GM23338 (cell line): ENCODE measurements around the gene CNTN3. TPM values are rescaled to one million over a fixed set of nuclear protein-coding genes. Genes with fewer than 3 reads are reported as not detected.
A peak's percentile ranks its signal among the peaks of the same experiment; 100 is the strongest.

Source experiments
- ATAC-seq: fragments of 200-7000 bp; cut with Tn5 transposase; 3 replicates; pipeline ENCODE4 v1.9.1; 2020
- DNase-seq: peaks from one replicate; pipeline ENCODE4 v3.0.0-alpha.2; 2015; ENCODE audit warnings: low spot score
- H2AFZ ChIP-seq: fragments of 200-600 bp; sonication (generic); 2 replicates; pipeline ENCODE4 v1.8.0; 2016; ENCODE audit warnings: antibody characterized with exemption, mild to moderate bottlenecking, moderate library complexity
- H3F3A ChIP-seq: fragments of 200-600 bp; sonication (generic); replicated peaks from 2 replicates; pipeline ENCODE4 v1.8.0; 2017; ENCODE audit warnings: antibody characterized with exemption, mixed run types, low read depth
- H3K27ac ChIP-seq: fragments of 200-600 bp; sonication (generic); 2 replicates; pipeline ENCODE4 v1.6.1; 2016; ENCODE audit warnings: low read depth
- H3K27me3 ChIP-seq: fragments of 200-600 bp; sonication (generic); 2 replicates; pipeline ENCODE4 v1.8.0; 2016; ENCODE audit warnings: mild to moderate bottlenecking, mixed run types, moderate library complexity; ENCODE audit not compliant: insufficient read depth
- H3K36me3 ChIP-seq: fragments of 200-600 bp; sonication (generic); 2 replicates; pipeline ENCODE4 v1.8.0; 2016; ENCODE audit warnings: mild to moderate bottlenecking; ENCODE audit not compliant: insufficient read depth
- H3K4me1 ChIP-seq: fragments of 200-600 bp; sonication (generic); 2 replicates; pipeline ENCODE4 v1.8.0; 2016; ENCODE audit warnings: mild to moderate bottlenecking, moderate library complexity; ENCODE audit not compliant: insufficient read depth
- H3K4me2 ChIP-seq: fragments of 200-600 bp; sonication (generic); 2 replicates; pipeline ENCODE4 v1.7.1; 2017; ENCODE audit warnings: mixed run types
- H3K4me3 ChIP-seq: fragments of 200-600 bp; sonication (generic); 2 replicates; pipeline ENCODE4 v1.6.1; 2016; ENCODE audit warnings: mixed run types
- H3K79me2 ChIP-seq: fragments of 200-600 bp; sonication (generic); replicated peaks from 2 replicates; pipeline ENCODE4 v1.8.0; 2017; ENCODE audit warnings: mild to moderate bottlenecking; ENCODE audit not compliant: insufficient read depth
- H3K9me2 ChIP-seq: fragments of 200-600 bp; sonication (generic); 2 replicates; pipeline ENCODE4 v1.8.0; 2017; ENCODE audit not compliant: insufficient read depth
- H4K20me1 ChIP-seq: fragments of 200-600 bp; sonication (generic); replicated peaks from 2 replicates; pipeline ENCODE4 v1.8.0; 2017; ENCODE audit warnings: mild to moderate bottlenecking; ENCODE audit not compliant: insufficient read depth
- H3K27ac Mint-ChIP-seq: 2 replicates; pipeline ENCODE4 v1.8.0; 2020; ENCODE audit warnings: inconsistent platforms, mild to moderate bottlenecking, moderate library complexity, mixed read lengths
- H3K27me3 Mint-ChIP-seq: 3 replicates; pipeline ENCODE4 v1.8.0; 2022; ENCODE audit warnings: low read depth, mild to moderate bottlenecking, moderate library complexity, mixed read lengths, inconsistent platforms; ENCODE audit not compliant: insufficient read depth, poor library complexity
- H3K36me3 Mint-ChIP-seq: 3 replicates; pipeline ENCODE4 v1.8.0; 2021; ENCODE audit warnings: low read depth, mild to moderate bottlenecking, inconsistent platforms, moderate library complexity, mixed read lengths
- H3K4me1 Mint-ChIP-seq: 3 replicates; pipeline ENCODE4 v1.8.0; 2020; ENCODE audit warnings: mild to moderate bottlenecking, inconsistent platforms, mixed read lengths
- H3K4me3 Mint-ChIP-seq: 3 replicates; pipeline ENCODE4 v1.8.0; 2021; ENCODE audit warnings: moderate library complexity, mild to moderate bottlenecking, inconsistent platforms, mixed read lengths
- H3K9me3 Mint-ChIP-seq: 3 replicates; pipeline ENCODE4 v1.8.0; 2020; ENCODE audit warnings: moderate library complexity, mild to moderate bottlenecking, inconsistent platforms, mixed read lengths
- EZH2phosphoT487 ChIP-seq: fragments of 200-600 bp; sonication (generic); IDR thresholded peaks from one replicate; pipeline ENCODE4 v1.8.1; 2018; ENCODE audit warnings: antibody characterized with exemption; ENCODE audit not compliant: unreplicated experiment
- NANOG ChIP-seq: IDR thresholded peaks from 2 replicates; pipeline ENCODE4 v1.6.1; 2016; ENCODE audit warnings: antibody characterized with exemption, borderline replicate concordance
- POLR2AphosphoS5 ChIP-seq: IDR thresholded peaks from 2 replicates; pipeline ENCODE4 v1.6.1; 2016; ENCODE audit warnings: antibody characterized with exemption, low read depth
- REST ChIP-seq: IDR thresholded peaks from one replicate; pipeline ENCODE4 v1.6.1; 2018; ENCODE audit warnings: antibody characterized with exemption; ENCODE audit not compliant: unreplicated experiment
- ZNF114 ChIP-seq: fragments of 250-450 bp; sonication (Bioruptor Pico); IDR thresholded peaks from 2 replicates; pipeline ENCODE4 v1.5.0; 2020; ENCODE audit warnings: mild to moderate bottlenecking, moderate library complexity
- long read RNA-seq: library from polyadenylated mRNA; unstranded; transcript quantifications from one replicate; pipeline ENCODE4 v2.0.0, GENCODE V29; 2020; ENCODE audit not compliant: unreplicated experiment
- polyA plus RNA-seq: library from polyadenylated mRNA; unstranded; fragments of >200 nt; fragmentation: Nextera tagmentation; extraction: Ambion mirVana; gene quantifications from 2 replicates; pipeline ENCODE4 v1.2.1, GENCODE V29; 2016
- total RNA-seq: library from RNA; depleted of rRNA; stranded (reverse); fragments of >200 nt; shearing (Covaris generic); gene quantifications from 2 replicates; pipeline ENCODE4 v1.2.3, GENCODE V29; 2014; rRNA removed
- TF ChIP-seq, protein P1 (sequence below): fragments of 250-450 bp; sonication (Bioruptor Pico); IDR thresholded peaks from 2 replicates; pipeline ENCODE4 v1.5.0; 2020; ENCODE audit warnings: mild to moderate bottlenecking, moderate library complexity
- TF ChIP-seq, protein P2 (sequence below): IDR thresholded peaks from 2 replicates; pipeline ENCODE4 v1.6.1; 2016; ENCODE audit warnings: antibody characterized with exemption
- TF ChIP-seq, protein P3 (sequence below), 2 experiments: fragments of 200-600 bp in 1 of 2; sonication (generic) in 1 of 2; conservative IDR thresholded peaks; 2 replicates each; pipeline versions ENCODE4 v1.5.1 to v1.6.1; 2016 to 2017; ENCODE audit warnings: antibody characterized with exemption in 2 of 2, low read depth in 2 of 2, mild to moderate bottlenecking in 2 of 2, moderate library complexity in 1 of 2

The CNTN3 gene
- 0.04 and 0.24 TPM in 2 replicates for total RNA-seq
- 0.05 and 0.19 TPM in 2 replicates for polyA plus RNA-seq
- long read RNA-seq, result 0 reads

DNA sequence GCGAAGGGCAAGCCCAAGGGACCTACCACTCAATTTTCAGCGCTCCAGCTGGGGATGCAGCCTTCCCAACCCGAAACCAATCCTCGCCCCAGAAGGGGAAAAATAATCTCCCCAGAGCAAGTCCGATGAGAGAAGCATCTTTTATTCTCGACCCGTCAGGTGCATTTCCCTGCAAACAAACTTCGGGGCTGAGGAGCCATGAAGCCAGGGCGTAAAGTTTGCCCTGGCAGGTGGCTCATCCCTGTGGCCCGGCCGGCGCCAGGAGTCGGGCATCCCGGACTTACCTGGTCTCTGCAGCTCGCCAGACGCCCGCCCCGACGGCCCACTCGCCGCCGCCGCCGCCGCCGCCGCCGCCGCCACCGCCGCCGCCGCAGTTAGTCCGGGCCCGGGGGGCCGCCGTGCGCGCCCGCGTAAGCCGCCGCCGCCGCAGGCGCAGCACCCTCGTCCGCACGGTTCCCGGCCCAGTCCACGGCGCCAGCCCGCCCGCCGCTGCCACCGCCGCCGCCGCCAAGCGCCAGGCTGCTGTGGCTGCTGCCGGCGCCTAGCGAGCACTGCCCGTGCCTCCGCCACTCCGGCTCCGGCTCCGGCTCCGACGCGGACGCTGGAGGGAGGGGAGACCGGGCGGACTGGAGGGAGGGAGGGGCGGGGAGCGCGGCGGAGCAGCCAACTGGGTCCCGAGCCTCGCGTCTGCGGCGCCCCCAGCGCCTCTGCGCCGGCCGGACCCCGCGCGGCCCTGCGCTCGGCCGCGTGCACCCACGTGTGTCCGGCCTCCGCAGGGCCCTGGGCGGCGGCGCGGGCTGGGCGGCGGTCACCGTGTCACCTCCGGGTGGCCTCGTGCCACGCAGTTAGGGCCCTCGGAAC lies at the start of gene CNTN3:
TSS of gene CNTN3 (minus strand) at position 553 of the 861 bp plus-strand sequence. CDS start 93,547 bp downstream, outside the sequence.
- Histone ChIP-seq H3K4me2 (peak within 1 kb of the TSS; percentile 78), H3K79me2 (no peaks in the 10 kb centered on the region), H3K27ac (no peak within 1 kb of the TSS), H3K4me3 (peak within 1 kb of the TSS; percentile 63), H3K36me3 (no peaks in the 10 kb centered on the region), H2AFZ (peak within 1 kb of the TSS; percentile 95), H3F3A (no peaks in the 10 kb centered on the region), H3K4me1 (peaks cover 13% of the 10 kb centered on the region), H3K27me3 (peaks cover 45% of the 10 kb centered on the region), H4K20me1 (no peaks in the 10 kb centered on the region), H3K9me2 (no peaks in the 10 kb centered on the region)
- H3K27me3 Mint-ChIP-seq, result peaks cover 35% of the 10 kb centered on the region
- peak within 1 kb of the TSS; percentile 77 for H3K4me3 Mint-ChIP-seq
- TF ChIP-seq, protein P1, sequence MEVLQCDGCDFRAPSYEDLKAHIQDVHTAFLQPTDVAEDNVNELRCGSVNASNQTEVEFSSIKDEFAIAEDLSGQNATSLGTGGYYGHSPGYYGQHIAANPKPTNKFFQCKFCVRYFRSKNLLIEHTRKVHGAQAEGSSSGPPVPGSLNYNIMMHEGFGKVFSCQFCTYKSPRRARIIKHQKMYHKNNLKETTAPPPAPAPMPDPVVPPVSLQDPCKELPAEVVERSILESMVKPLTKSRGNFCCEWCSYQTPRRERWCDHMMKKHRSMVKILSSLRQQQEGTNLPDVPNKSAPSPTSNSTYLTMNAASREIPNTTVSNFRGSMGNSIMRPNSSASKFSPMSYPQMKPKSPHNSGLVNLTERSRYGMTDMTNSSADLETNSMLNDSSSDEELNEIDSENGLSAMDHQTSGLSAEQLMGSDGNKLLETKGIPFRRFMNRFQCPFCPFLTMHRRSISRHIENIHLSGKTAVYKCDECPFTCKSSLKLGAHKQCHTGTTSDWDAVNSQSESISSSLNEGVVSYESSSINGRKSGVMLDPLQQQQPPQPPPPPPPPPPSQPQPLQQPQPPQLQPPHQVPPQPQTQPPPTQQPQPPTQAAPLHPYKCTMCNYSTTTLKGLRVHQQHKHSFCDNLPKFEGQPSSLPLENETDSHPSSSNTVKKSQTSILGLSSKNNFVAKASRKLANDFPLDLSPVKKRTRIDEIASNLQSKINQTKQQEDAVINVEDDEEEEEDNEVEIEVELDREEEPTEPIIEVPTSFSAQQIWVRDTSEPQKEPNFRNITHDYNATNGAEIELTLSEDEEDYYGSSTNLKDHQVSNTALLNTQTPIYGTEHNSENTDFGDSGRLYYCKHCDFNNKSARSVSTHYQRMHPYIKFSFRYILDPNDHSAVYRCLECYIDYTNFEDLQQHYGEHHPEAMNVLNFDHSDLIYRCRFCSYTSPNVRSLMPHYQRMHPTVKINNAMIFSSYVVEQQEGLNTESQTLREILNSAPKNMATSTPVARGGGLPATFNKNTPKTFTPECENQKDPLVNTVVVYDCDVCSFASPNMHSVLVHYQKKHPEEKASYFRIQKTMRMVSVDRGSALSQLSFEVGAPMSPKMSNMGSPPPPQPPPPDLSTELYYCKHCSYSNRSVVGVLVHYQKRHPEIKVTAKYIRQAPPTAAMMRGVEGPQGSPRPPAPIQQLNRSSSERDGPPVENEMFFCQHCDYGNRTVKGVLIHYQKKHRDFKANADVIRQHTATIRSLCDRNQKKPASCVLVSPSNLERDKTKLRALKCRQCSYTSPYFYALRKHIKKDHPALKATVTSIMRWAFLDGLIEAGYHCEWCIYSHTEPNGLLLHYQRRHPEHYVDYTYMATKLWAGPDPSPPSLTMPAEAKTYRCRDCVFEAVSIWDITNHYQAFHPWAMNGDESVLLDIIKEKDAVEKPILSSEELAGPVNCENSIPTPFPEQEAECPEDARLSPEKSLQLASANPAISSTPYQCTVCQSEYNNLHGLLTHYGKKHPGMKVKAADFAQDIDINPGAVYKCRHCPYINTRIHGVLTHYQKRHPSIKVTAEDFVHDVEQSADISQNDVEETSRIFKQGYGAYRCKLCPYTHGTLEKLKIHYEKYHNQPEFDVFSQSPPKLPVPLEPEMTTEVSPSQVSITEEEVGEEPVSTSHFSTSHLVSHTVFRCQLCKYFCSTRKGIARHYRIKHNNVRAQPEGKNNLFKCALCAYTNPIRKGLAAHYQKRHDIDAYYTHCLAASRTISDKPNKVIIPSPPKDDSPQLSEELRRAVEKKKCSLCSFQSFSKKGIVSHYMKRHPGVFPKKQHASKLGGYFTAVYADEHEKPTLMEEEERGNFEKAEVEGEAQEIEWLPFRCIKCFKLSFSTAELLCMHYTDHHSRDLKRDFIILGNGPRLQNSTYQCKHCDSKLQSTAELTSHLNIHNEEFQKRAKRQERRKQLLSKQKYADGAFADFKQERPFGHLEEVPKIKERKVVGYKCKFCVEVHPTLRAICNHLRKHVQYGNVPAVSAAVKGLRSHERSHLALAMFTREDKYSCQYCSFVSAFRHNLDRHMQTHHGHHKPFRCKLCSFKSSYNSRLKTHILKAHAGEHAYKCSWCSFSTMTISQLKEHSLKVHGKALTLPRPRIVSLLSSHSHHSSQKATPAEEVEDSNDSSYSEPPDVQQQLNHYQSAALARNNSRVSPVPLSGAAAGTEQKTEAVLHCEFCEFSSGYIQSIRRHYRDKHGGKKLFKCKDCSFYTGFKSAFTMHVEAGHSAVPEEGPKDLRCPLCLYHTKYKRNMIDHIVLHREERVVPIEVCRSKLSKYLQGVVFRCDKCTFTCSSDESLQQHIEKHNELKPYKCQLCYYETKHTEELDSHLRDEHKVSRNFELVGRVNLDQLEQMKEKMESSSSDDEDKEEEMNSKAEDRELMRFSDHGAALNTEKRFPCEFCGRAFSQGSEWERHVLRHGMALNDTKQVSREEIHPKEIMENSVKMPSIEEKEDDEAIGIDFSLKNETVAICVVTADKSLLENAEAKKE (CRISPR knock-in tag), result no peak
- TF ChIP-seq ZNF114 (CRISPR knock-in tag) (no peak), REST (no peak), NANOG (no peak), EZH2phosphoT487 (no peak), POLR2AphosphoS5 (no peak)
- TF ChIP-seq, protein P2, sequence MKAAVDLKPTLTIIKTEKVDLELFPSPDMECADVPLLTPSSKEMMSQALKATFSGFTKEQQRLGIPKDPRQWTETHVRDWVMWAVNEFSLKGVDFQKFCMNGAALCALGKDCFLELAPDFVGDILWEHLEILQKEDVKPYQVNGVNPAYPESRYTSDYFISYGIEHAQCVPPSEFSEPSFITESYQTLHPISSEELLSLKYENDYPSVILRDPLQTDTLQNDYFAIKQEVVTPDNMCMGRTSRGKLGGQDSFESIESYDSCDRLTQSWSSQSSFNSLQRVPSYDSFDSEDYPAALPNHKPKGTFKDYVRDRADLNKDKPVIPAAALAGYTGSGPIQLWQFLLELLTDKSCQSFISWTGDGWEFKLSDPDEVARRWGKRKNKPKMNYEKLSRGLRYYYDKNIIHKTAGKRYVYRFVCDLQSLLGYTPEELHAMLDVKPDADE, result no peak
- TF ChIP-seq, protein P3, sequence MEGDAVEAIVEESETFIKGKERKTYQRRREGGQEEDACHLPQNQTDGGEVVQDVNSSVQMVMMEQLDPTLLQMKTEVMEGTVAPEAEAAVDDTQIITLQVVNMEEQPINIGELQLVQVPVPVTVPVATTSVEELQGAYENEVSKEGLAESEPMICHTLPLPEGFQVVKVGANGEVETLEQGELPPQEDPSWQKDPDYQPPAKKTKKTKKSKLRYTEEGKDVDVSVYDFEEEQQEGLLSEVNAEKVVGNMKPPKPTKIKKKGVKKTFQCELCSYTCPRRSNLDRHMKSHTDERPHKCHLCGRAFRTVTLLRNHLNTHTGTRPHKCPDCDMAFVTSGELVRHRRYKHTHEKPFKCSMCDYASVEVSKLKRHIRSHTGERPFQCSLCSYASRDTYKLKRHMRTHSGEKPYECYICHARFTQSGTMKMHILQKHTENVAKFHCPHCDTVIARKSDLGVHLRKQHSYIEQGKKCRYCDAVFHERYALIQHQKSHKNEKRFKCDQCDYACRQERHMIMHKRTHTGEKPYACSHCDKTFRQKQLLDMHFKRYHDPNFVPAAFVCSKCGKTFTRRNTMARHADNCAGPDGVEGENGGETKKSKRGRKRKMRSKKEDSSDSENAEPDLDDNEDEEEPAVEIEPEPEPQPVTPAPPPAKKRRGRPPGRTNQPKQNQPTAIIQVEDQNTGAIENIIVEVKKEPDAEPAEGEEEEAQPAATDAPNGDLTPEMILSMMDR (conservative IDR thresholded peaks at IDR 0.05; ENCODE audit: low read depth in 2 of 2), result no peak
- ATAC-seq (peak; percentile 89), DNase-seq (peak; percentile 75)
- H3K4me1 Mint-ChIP-seq, result peaks cover 3% of the 10 kb centered on the region; the same call in 1 of the 3 replicates
- H3K36me3 Mint-ChIP-seq, result no peaks in the 10 kb centered on the region
- H3K27ac Mint-ChIP-seq, result no peak within 1 kb of the TSS
- no peaks in the 10 kb centered on the region for H3K9me3 Mint-ChIP-seq
